Activated T-cell treated with anti-CD3 and anti-CD28 coated beads for 4 hours (primary cell): ENCODE results near the gene FCGR3A.

Experiments used
- DNase-seq: peaks from one replicate; pipeline ENCODE4 v3.0.0-alpha.2; 2020

The FCGR3A gene

DNA sequence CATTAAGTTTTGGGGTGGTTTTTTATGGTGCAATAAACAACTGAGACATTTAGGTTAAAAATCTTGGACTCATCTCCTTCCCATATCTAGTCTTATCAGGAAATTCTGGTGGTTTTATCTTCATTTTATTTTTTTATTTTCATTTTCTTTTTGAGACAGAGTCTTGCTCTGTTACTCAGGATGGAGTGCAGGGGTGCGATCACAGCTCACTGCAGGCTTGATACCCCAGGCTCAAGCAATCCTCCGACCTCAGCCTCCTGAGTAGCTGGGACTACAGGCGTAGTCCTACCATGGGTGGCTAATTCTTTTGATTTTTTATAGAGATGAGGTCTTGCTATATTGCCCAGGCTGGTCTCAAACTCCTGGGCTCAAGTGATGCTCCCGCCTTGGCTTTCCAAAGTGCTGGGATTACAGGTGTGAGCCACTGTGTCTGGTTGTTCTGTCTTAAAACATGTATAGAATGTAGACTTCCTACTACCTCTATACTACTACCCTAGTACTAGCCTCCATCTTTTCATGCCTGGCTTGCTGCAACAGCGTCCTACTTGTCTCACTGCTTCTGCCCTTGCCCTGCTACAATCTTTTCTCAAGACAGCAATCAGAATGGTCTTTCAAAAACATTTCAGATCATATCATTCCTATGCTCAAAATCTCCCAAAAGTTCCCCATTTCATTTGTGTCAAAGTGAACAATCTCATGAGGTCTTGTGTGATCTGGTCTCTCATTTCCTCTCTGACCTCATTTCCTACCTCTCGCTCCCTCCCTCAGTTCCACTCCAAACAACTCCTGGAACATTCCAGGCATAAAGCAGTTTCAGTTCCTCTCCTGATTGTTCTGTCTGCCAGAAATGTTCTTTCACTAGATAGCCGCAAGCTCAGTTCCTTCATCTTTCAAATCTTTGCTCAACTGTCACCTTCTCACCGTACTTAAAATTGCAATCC, 50.2 kb downstream of the FCGR3A start:
- no peak for DNase-seq

DNA sequence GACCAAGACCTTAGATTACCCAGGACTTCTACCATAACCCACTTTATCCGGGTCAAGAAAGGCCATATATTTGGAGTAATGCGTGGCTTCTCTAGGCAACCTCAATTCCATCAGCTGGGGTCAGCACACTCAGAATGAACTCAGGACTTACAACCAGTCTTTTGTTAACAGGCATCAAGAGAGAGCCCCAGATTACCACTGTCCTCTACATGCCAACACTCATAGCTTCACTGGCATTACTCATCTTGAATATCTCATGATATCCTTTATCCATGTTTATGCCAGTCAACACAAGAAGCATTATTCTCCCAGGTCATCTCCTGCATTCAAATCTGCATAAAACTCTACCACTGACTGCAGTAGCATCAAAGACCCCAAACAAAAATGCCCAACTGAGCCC, 51.0 kb downstream of the FCGR3A start:
- DNase-seq: no peak

DNA sequence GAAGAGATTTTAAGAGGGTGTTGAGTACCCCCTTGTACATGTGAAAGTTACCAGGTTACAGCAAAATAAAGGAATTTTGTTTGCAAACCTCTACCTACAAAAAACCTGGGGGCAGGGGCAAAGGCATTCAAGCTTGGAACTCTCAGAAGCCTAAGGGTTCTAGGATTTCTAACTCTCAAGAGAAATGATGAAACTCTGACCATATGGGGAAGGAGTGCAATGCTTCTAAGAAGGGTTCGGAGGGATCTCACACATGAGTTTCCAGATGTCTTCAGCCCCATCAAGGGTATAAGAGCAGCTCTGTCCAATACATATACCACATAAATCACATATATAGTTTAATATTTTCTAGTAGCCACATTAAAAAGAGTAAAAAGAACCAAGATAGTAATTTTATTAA, 51.7 kb downstream of the FCGR3A start:
- DNase-seq: no peak

DNA sequence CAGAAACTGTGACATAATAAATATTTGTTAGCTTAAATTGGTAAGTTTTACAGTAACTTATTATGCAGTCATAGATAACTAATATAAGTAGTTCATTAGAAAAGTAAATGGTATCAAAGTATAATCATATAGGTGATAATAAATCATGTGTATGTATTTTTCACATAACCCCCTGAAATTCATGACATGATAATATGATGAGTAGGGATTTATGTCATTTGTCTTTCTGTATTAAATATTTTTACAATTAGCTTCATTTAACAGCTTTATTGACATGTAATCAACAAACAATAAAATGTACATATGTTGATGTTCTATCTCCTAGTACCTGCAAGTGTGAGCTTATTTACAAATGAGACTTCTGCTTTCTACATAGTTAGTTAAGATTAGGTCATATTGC, 54.1 kb downstream of the FCGR3A start:
- no peak for DNase-seq

DNA sequence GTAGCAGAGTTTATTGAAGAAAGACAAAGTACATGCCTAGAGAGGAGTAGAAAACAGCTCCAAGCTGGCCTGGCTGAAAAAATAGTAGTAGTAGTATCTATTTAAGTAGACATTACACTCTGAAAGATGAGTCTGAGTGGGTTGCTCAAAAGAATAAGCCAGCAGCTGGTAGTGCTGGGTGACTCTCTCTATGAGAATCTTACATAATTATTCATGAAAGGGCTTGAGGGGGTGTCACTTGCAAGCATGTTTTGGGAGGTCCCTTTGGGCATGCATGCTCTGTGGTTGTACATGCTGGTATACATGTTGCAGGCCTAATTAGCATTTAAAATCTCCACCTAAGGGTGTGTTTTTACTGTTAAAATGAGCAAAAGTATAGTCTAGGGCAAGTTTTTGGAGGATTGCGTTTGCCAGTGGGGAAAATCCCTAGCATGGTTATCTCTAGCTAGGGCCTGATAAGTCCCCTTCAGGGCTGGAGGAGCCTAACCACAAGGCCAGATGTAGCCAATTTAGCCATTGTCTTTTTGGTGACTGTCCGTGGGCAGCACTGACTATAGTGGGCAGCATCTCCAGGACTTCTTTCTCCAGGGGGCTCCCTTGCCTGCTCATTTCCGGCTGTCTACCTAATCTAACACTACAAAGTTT, 55.4 kb downstream of the FCGR3A start:
- no peak for DNase-seq

DNA sequence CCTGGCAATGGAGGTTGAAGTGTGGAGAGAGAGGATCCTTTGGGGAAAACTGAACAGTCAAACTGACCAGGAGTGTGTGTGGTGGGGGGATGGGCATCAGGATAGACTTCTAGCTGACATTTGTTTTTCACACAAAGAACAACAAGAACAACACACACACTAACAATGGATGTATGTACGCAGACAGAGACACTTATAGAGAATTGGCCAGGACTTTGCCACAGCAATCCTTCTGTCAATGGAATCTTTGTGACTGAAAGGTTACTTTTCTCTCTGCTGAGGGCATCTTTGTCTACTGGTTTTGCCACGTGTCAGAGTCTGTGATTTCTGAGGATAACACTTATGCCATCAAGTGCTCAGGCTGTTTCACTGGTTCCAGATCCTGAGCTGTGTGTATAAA, 56.8 kb downstream of the FCGR3A start:
- DNase-seq: no peak
